Heart left ventricle (tissue), 16 donors: ENCODE data around the gene WBP2. TPM values are rescaled to one million over a fixed set of nuclear protein-coding genes. Genes with fewer than 3 reads are reported as not detected.
A peak's percentile ranks its signal among the peaks of the same experiment; 100 is the strongest.

Experiments used
- ATAC-seq, 4 donors: fragments of 200-7000 bp; cut with Tn5 transposase; one replicate each; pipeline ENCODE4 v1.9.1; 2020 to 2022; ENCODE audit warnings: moderate library complexity in 4 of 4, mild to moderate bottlenecking in 3 of 4, moderate number of reproducible peaks in 1 of 4
- DNase-seq, 5 donors: peaks; one replicate each; pipeline ENCODE4 v3.0.0-alpha.2; 2020
- H3K27ac ChIP-seq, 12 donors: fragments of 200-600 bp; sonication (generic) in 4 of 12; one replicate each; pipeline versions ENCODE4 v1.5.0 to v1.8.0; 2016 to 2022; ENCODE audit warnings: mild to moderate bottlenecking in 2 of 12
- H3K27me3 ChIP-seq, 9 donors: fragments of 200-600 bp; sonication (generic) in 2 of 9; one replicate each; pipeline versions ENCODE4 v1.5.1 to v1.8.0; 2016 to 2022; ENCODE audit warnings: mild to moderate bottlenecking in 3 of 9
- H3K36me3 ChIP-seq, 9 donors: fragments of 200-600 bp; sonication (generic) in 2 of 9; one replicate each; pipeline versions ENCODE4 v1.5.0 to v1.8.0; 2018 to 2022; ENCODE audit warnings: mild to moderate bottlenecking in 2 of 9
- H3K4me1 ChIP-seq, 12 donors: fragments of 200-600 bp; sonication (generic) in 4 of 12; one replicate each; pipeline versions ENCODE4 v1.5.0 to v1.8.0; 2016 to 2022; ENCODE audit warnings: mild to moderate bottlenecking in 3 of 12
- H3K4me3 ChIP-seq, 12 donors: fragments of 200-600 bp; sonication (generic) in 4 of 12; one replicate each; pipeline versions ENCODE4 v1.5.0 to v1.8.0; 2017 to 2022; ENCODE audit warnings: mild to moderate bottlenecking in 9 of 12, moderate library complexity in 4 of 12
- H3K9me3 ChIP-seq, 12 donors: fragments of 200-600 bp; sonication (generic) in 4 of 12; one replicate each; pipeline versions ENCODE4 v1.5.0 to v1.8.0; 2016 to 2022; ENCODE audit warnings: mild to moderate bottlenecking in 1 of 12
- CTCF ChIP-seq, 12 donors: fragments of 200-600 bp; sonication (generic) in 4 of 12; IDR thresholded peaks; one replicate each; pipeline versions ENCODE4 v1.5.0 to v1.8.0; 2018 to 2022; ENCODE audit warnings: antibody characterized with exemption in 12 of 12, mild to moderate bottlenecking in 5 of 12
- POLR2A ChIP-seq, 2 donors: fragments of 450-650 bp; IDR thresholded peaks; one replicate each; pipeline ENCODE4 v1.6.1; 2017; ENCODE audit warnings: antibody characterized with exemption in 2 of 2, mild to moderate bottlenecking in 2 of 2, moderate library complexity in 2 of 2
- WGBS, 4 donors: extraction: QIAGEN DNeasy Blood & Tissue Kit in 2 of 4; methylation state at CpG; one replicate each; pipeline versions ENCODE4 v1.1.5 to v1.1.7; 2013 to 2018; 5-methylcytosine and 5-hydroxymethylcytosine counted together
- intact Hi-C, 10 donors: fragments of 100-400 bp; cut with DNase I; formaldehyde crosslinking; loops; one replicate each; pipeline versions ENCODE4 v1.11.1 to v1.14.2; 2022
- polyA plus RNA-seq, 2 donors: library from polyadenylated mRNA; stranded (reverse); fragments of 200-250 nt; gene quantifications; one replicate each; pipeline ENCODE4 v1.2.3, GENCODE V29; 2013
- total RNA-seq, 9 donors: library from RNA; depleted of rRNA in 2 of 9; stranded (reverse); fragments of >200 nt in 2 of 9; fragmentation: NEBNext Ultra II Directional in 3 of 9; extraction: Animal tissue kit (Norgen Biotek cat#: 25700) in 3 of 9; gene quantifications; one replicate each; pipeline versions ENCODE4 v1.1.0 to v1.2.4, GENCODE V29; 2016 to 2023
- donor health status: ischemic (EF 13 %, LVEDD 7.1; RV severe dilation, severe dysfunction).
- donor health status: healthy with polysubstance abuse.
- donor health status: DM: no; HTN: yes; CAD: no.
- donor health status: DM: no; HTN: no; CAD: no.
- donor health status: ischemic (EF 25% LVEDD 6.9; RV normal size, moderate dysfunction).
- donor health status: ischemic (EF 25% LVEDD 5.7; RV mildly dilated, moderate dysfunction).
- donor health status: healthy.
- donor health status: DM: yes; HTN: yes; CAD: no.
- donor health status: ischemic (EF 35%, LVEDD 5.7; RV mildly dilated, moderate dysfunction).
- donor health status: nonischemic (EF 11% LVEDD 7.7; RV severe dilation, severe dysfunction).
- donor health status: DM: yes; HTN: yes; CAD: no.
- donor health status: PGD.
- donor health status: ischemic (EF 29% LVEDD 5.4; RV normal size, mild dysfunction).
- donor health status: nonischemic (EF 23%, LVEDD 6.1; RV moderate dilation, normal function).

Gene WBP2
- total and polyA plus RNA-seq, 11 donors, result 128 to 311 (median 158) TPM

GRCh38 chr17:75822800-75823166 lies 32.4 kb downstream of the WBP2 start:
- WGBS, 4 donors, result 80 to 100% (median 90%) methylated on average over 3 of the region's 3 CpGs
- intact Hi-C loops, result loop anchor here in 1 of 10 donors (10.0 kb wide), 1 partner anchor 58 kb away; the partner anchor contains the start of gene GALK1
- Histone ChIP-seq H3K27ac (no peak overlapping the region), H3K4me1 (peaks cover 5 to 23% (median 16%) of the 10 kb centered on the region in 12 donors), H3K36me3 (peaks cover 0 to 83% (median 71%) of the 10 kb centered on the region in 9 donors), H3K4me3 (no peak overlapping the region), H3K27me3 (no peaks in the 10 kb centered on the region), H3K9me3 (no peaks in the 10 kb centered on the region)
- ATAC-seq (no peak), DNase-seq (no peak)
- TF ChIP-seq CTCF (IDR thresholded peaks at IDR 0.05) (no peak), POLR2A (IDR thresholded peaks at IDR 0.05) (no peak)

GRCh38 chr17:75822119-75822799 lies 32.9 kb downstream of the WBP2 start:
- no peak for TF ChIP-seq POLR2A (IDR thresholded peaks at IDR 0.05)
- no peak for TF ChIP-seq CTCF (IDR thresholded peaks at IDR 0.05)
- intact Hi-C loops, result loop anchor here in 1 of 10 donors (10.0 kb wide), 1 partner anchor 57 kb away; the partner anchor contains the start of gene GALK1
- H3K27ac ChIP-seq, result no peak overlapping the region
- WGBS, 4 donors, result 55 to 91% (median 62%) methylated on average over 7 to 18 of the region's 18 CpGs
- DNase-seq (peak in 1 of 5 donors; percentile 33), ATAC-seq (no peak)
- peaks cover 0 to 89% (median 75%) of the 10 kb centered on the region in 9 donors for H3K36me3 ChIP-seq
- H3K9me3 ChIP-seq, result no peaks in the 10 kb centered on the region
- no peak overlapping the region for H3K4me3 ChIP-seq
- H3K4me1 ChIP-seq, result peaks cover 4 to 18% (median 10%) of the 10 kb centered on the region in 12 donors
- H3K27me3 ChIP-seq, result no peaks in the 10 kb centered on the region

GRCh38 chr17:75821552-75821951 lies 33.6 kb downstream of the WBP2 start:
- no peak for TF ChIP-seq CTCF (IDR thresholded peaks at IDR 0.05)
- TF ChIP-seq POLR2A (IDR thresholded peaks at IDR 0.05), result no peak
- H3K27me3 ChIP-seq, result no peaks in the 10 kb centered on the region
- H3K4me1 ChIP-seq, result peaks cover 0 to 11% (median 4%) of the 10 kb centered on the region in 12 donors
- H3K36me3 ChIP-seq, result peaks cover 0 to 96% (median 82%) of the 10 kb centered on the region in 9 donors
- no peak overlapping the region for H3K4me3 ChIP-seq
- 94 to 97% (median 96%) methylated on average over 7 of the region's 7 CpGs for WGBS, 4 donors
- intact Hi-C loops, result loop anchor here in 1 of 10 donors (10.0 kb wide), 1 partner anchor 57 kb away; the partner anchor contains the start of gene GALK1
- H3K9me3 ChIP-seq, result no peaks in the 10 kb centered on the region
- H3K27ac ChIP-seq, result no peak overlapping the region
- DNase-seq, result peak in 1 of 5 donors; percentile 18
- ATAC-seq, result no peak
